Adrenal gland (tissue), 5 donors: Measurements from ENCODE around the gene MAN1A2.

Source experiments
- POLR2A ChIP-seq, 2 donors: fragments of 450-650 bp; IDR thresholded peaks; one replicate each; pipeline ENCODE4 v1.6.1; 2017; ENCODE audit warnings: antibody characterized with exemption in 2 of 2, mild to moderate bottlenecking in 2 of 2, moderate library complexity in 1 of 2
- TF ChIP-seq, protein P1 (sequence below), 6 experiments: fragments of 450-650 bp in 4 of 6; fragments of 200-600 bp in 2 of 6; sonication (generic) in 1 of 6; IDR thresholded peaks; 1 replicate in 5 of 6; 2 replicates in 1 of 6; pipeline versions ENCODE4 v1.5.1 to v1.8.0; 2016 to 2021; ENCODE audit warnings: antibody characterized with exemption in 6 of 6, mild to moderate bottlenecking in 2 of 6, moderate library complexity in 1 of 6
- donor health status: DM: no; HTN: no; CAD: no.

DNA sequence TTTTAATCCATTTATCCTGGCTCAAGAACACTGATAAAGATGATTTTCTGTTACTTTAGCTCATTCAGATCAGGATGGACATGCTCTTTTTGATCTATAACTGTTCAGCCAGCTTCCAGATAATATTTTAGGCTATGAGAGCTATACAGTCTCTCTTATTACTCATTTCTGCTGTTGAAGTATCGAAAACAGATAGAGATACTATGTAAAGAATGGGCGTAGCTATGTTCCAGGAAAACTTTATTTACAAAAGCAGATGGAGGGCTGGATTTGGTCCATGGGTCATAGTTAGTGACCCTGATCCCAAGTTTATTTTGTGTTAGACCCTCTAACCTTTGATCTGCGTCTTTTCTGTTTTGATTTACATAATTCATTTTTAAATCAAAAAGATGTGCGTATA lies 159.8 kb downstream of the MAN1A2 start:
- TF ChIP-seq, protein P1, sequence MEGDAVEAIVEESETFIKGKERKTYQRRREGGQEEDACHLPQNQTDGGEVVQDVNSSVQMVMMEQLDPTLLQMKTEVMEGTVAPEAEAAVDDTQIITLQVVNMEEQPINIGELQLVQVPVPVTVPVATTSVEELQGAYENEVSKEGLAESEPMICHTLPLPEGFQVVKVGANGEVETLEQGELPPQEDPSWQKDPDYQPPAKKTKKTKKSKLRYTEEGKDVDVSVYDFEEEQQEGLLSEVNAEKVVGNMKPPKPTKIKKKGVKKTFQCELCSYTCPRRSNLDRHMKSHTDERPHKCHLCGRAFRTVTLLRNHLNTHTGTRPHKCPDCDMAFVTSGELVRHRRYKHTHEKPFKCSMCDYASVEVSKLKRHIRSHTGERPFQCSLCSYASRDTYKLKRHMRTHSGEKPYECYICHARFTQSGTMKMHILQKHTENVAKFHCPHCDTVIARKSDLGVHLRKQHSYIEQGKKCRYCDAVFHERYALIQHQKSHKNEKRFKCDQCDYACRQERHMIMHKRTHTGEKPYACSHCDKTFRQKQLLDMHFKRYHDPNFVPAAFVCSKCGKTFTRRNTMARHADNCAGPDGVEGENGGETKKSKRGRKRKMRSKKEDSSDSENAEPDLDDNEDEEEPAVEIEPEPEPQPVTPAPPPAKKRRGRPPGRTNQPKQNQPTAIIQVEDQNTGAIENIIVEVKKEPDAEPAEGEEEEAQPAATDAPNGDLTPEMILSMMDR (IDR thresholded peaks at IDR 0.05): no peak
- TF ChIP-seq POLR2A (IDR thresholded peaks at IDR 0.05): no peak
